Tibial artery (tissue), 4 donors: ENCODE data around the gene AIG1.
"Not testable (repeated sequence)": the region's sequence is repeated elsewhere in the genome, so short reads cannot be mapped to it uniquely, and the experiment has no call there.

Source experiments
- DNase-seq, 2 donors: peaks; one replicate each; pipeline ENCODE4 v3.0.0-alpha.2; 2019
- H3K27ac ChIP-seq, 2 donors: fragments of 200-600 bp; sonication (generic) in 1 of 2; 1 replicate in 1 of 2; 2 replicates in 1 of 2; pipeline ENCODE4 v1.5.1; 2018 to 2019; ENCODE audit warnings: mild to moderate bottlenecking in 1 of 2
- H3K27me3 ChIP-seq, 2 donors: fragments of 200-600 bp; sonication (generic) in 1 of 2; one replicate each; pipeline versions ENCODE4 v1.5.1 to v1.6.0; 2016 to 2019
- H3K36me3 ChIP-seq, 3 donors: fragments of 200-600 bp; sonication (generic) in 2 of 3; one replicate each; pipeline ENCODE4 v1.5.1; 2016 to 2019; ENCODE audit warnings: mild to moderate bottlenecking in 2 of 3
- H3K4me1 ChIP-seq, 4 donors: fragments of 200-600 bp; sonication (generic) in 2 of 4; 1 replicate in 3 of 4; 2 replicates in 1 of 4; pipeline ENCODE4 v1.5.1; 2016 to 2019
- H3K4me3 ChIP-seq, 2 donors: fragments of 200-600 bp; sonication (generic) in 1 of 2; 1 replicate in 1 of 2; 2 replicates in 1 of 2; pipeline ENCODE4 v1.5.1; 2018 to 2019; ENCODE audit warnings: mild to moderate bottlenecking in 2 of 2
- H3K9me3 ChIP-seq, 3 donors: fragments of 200-600 bp; sonication (generic) in 1 of 3; one replicate each; pipeline ENCODE4 v1.5.1; 2016 to 2019
- intact Hi-C: fragments of 100-400 bp; cut with DNase I; formaldehyde crosslinking; loops from one replicate; pipeline ENCODE4 v1.15.0; 2023; ENCODE audit warnings: low total_unique reads
- TF ChIP-seq, protein P1 (sequence below), 2 experiments: fragments of 200-600 bp in 1 of 2; fragments of 450-650 bp in 1 of 2; IDR thresholded peaks; one replicate each; pipeline ENCODE4 v1.5.1; 2017 to 2019; ENCODE audit warnings: antibody characterized with exemption in 2 of 2, mild to moderate bottlenecking in 1 of 2, moderate library complexity in 1 of 2

Gene AIG1

DNA sequence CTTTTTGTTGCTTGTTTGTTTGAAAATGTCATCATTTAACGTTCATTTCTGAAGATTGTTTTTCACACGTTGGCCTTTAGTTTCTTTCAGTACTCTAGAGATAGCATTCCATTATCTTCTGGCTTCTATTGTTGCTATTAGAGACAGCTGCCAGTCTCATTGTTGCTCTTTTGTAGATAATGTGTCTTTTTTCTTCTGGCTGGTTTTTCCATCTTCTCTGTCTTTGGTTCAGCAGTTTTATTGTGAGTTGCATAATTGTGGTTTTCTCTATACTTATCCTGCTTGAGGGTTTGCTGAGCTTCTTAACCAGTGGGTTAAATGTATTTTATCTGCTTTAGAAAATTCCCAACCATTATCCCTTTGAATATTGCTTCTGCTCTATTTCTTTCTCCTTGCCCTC is 23.2 kb upstream of the AIG1 start:
- TF ChIP-seq, protein P1, sequence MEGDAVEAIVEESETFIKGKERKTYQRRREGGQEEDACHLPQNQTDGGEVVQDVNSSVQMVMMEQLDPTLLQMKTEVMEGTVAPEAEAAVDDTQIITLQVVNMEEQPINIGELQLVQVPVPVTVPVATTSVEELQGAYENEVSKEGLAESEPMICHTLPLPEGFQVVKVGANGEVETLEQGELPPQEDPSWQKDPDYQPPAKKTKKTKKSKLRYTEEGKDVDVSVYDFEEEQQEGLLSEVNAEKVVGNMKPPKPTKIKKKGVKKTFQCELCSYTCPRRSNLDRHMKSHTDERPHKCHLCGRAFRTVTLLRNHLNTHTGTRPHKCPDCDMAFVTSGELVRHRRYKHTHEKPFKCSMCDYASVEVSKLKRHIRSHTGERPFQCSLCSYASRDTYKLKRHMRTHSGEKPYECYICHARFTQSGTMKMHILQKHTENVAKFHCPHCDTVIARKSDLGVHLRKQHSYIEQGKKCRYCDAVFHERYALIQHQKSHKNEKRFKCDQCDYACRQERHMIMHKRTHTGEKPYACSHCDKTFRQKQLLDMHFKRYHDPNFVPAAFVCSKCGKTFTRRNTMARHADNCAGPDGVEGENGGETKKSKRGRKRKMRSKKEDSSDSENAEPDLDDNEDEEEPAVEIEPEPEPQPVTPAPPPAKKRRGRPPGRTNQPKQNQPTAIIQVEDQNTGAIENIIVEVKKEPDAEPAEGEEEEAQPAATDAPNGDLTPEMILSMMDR (IDR thresholded peaks at IDR 0.05) = no peak
- Histone ChIP-seq H3K27ac (no peak overlapping the region), H3K4me3 (no peak overlapping the region), H3K9me3 (no peaks in the 10 kb centered on the region), H3K36me3 (no peaks in the 10 kb centered on the region), H3K4me1 (no peaks in the 10 kb centered on the region), H3K27me3 (no peaks in the 10 kb centered on the region)
- intact Hi-C loops = no loop called here
- DNase-seq = no peak

DNA sequence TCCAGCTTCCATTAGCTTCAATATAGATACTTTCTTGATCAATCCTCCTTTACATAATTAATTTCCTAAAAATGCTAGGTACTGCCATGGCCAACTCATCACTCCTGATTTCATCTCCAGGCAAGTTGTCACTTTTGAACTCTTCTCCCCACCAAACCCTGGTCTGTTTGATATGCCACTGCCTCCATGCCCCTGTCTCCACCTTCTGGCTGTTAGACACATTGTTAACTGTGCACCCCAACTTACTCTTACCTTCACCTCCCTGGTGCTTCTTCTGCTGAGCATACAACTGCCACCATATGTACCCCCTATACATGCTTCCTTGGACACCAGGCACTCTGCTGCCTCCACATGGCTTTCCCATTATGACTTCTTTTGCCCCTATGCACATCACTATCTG is 21.9 kb upstream of the AIG1 start:
- H3K4me1 ChIP-seq = no peaks in the 10 kb centered on the region
- intact Hi-C loops = no loop called here
- H3K4me3 ChIP-seq = no peak overlapping the region
- no peaks in the 10 kb centered on the region for H3K36me3 ChIP-seq
- H3K27ac ChIP-seq = no peak overlapping the region
- TF ChIP-seq, protein P1 (IDR thresholded peaks at IDR 0.05) = no peak
- DNase-seq = no peak
- H3K27me3 ChIP-seq = no peaks in the 10 kb centered on the region
- no peaks in the 10 kb centered on the region for H3K9me3 ChIP-seq

DNA sequence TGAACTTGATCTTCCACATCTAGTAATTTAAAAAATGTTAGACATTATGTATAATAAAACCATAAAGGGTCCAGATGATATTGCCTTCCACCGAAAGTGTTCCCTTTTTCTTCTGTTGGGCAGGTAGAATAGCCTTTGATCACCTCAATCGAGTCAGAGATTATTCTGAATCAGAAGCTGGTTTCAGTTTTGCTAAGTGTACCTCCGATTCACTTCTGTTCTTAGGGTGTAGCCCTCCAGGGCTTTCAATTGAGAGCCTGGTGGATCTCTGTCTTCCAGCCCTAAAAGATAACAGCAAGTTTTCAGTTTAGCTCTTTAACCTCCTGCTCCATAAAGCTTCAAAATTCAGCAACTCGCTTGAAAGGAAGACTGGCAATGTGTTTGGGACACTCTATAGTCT is 21.1 kb upstream of the AIG1 start:
- Histone ChIP-seq H3K27ac (no peak overlapping the region), H3K36me3 (no peaks in the 10 kb centered on the region), H3K27me3 (no peaks in the 10 kb centered on the region), H3K4me1 (no peaks in the 10 kb centered on the region), H3K4me3 (no peak overlapping the region), H3K9me3 (no peaks in the 10 kb centered on the region)
- TF ChIP-seq, protein P1 (IDR thresholded peaks at IDR 0.05) = no peak
- intact Hi-C loops = no loop called here
- no peak for DNase-seq

DNA sequence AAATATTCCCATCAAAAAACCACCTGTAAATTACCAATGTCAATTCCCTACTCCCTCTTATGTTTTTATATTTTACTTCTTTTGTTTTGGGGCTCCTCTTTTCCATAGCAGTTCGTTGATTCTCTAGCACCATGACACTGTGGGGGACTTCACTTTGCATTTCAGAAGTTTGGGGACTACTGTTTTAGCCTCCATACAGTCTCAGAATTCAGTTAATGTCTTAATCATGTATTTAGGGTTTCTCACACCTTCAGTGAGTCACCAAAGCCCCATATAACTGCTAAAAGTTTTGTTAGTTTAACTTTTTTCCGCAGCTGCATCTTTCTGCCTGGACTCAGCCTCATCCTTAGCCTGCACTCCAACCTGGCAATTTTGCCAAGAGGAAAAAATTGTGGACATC is 20.7 kb upstream of the AIG1 start:
- TF ChIP-seq, protein P1 (IDR thresholded peaks at IDR 0.05) = no peak
- no peak overlapping the region for H3K4me3 ChIP-seq
- no peaks in the 10 kb centered on the region for H3K4me1 ChIP-seq
- H3K27me3 ChIP-seq = no peaks in the 10 kb centered on the region
- H3K36me3 ChIP-seq = no peaks in the 10 kb centered on the region
- H3K9me3 ChIP-seq = no peaks in the 10 kb centered on the region
- no peak for DNase-seq
- intact Hi-C loops = no loop called here
- no peak overlapping the region for H3K27ac ChIP-seq

DNA sequence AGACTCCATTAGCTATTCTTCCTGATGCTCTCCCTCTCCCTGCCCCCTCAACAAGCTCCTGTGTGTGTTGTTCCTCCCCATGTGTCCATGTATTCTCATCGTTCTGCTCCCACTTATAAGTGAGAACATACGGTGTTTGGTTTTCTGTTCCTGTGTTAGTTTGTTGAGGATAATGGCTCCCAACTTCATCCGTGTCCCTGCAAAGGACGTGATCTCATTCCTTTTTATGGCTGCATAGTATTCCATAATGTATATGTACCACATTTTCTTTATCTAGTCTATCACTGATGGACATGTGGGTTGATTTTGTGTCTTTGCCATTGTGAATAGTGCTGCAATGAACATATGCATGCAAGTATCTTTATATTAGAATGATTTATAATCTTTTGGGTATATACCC is 16.3 kb upstream of the AIG1 start:
- H3K27me3 ChIP-seq, H3K4me1 ChIP-seq, H3K4me3 ChIP-seq, H3K9me3 ChIP-seq, intact Hi-C loops, DNase-seq, H3K27ac ChIP-seq, H3K36me3 ChIP-seq: not testable (repeated sequence)

DNA sequence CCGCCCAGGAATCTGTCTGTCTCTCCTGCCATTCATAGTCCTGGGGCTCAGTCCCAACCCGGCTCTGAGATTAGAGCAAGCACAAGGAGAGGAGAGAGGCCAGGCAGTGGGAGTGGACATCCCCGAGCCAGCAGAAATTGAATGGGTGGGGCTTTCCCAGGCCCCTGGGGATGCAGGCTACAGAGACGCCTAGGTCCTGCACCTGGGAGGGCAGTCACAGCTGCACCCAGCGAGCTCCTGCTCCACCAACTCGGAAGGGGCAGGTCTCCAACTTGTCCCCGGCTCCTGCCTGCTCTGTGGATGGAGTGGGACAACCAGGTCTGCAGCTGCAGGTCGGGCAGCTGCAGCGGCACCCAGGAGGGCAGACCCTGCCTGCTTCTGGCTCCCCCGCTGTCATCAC is 11.1 kb upstream of the AIG1 start:
- no peaks in the 10 kb centered on the region for H3K36me3 ChIP-seq
- H3K9me3 ChIP-seq = no peaks in the 10 kb centered on the region
- DNase-seq = no peak
- H3K4me3 ChIP-seq = no peak overlapping the region
- no peaks in the 10 kb centered on the region for H3K4me1 ChIP-seq
- TF ChIP-seq, protein P1 (IDR thresholded peaks at IDR 0.05) = no peak
- intact Hi-C loops = no loop called here
- no peaks in the 10 kb centered on the region for H3K27me3 ChIP-seq
- no peak overlapping the region for H3K27ac ChIP-seq
